CD14-positive monocyte (primary cell): Measurements from ENCODE around the gene CACNA1H. TPM values are rescaled to one million over a fixed set of nuclear protein-coding genes. Genes with fewer than 3 reads are reported as not detected.

Source experiments
- DNase-seq, 3 donors: peaks; one replicate each; pipeline ENCODE4 v3.0.0-alpha.2; 2011 to 2022
- H2AFZ ChIP-seq: 2 replicates; pipeline ENCODE4 v1.6.0; 2012; ENCODE audit warnings: mild to moderate bottlenecking, low read depth, low read length, inconsistent platforms; ENCODE audit not compliant: insufficient read depth, poor library complexity, severe bottlenecking
- H3K27ac ChIP-seq, 2 donors: 1 replicate in 1 of 2; 2 replicates in 1 of 2; pipeline ENCODE4 v1.5.1; 2012 to 2013; ENCODE audit warnings: low read length in 2 of 2, control low read depth in 1 of 2, inconsistent platforms in 1 of 2, low read depth in 1 of 2, mild to moderate bottlenecking in 1 of 2
- H3K27me3 ChIP-seq, 2 donors: one replicate each; pipeline versions ENCODE4 v1.6.0 to v1.6.1; 2011 to 2013; ENCODE audit warnings: low read length in 2 of 2; ENCODE audit not compliant: control insufficient read depth in 2 of 2, insufficient read depth in 2 of 2
- H3K36me3 ChIP-seq, 2 donors: replicated peaks in 1 of 2; 1 replicate in 1 of 2; 2 replicates in 1 of 2; pipeline versions ENCODE4 v1.5.1 to v1.6.1; 2012 to 2013; ENCODE audit warnings: low read length in 2 of 2, control low read depth in 1 of 2, inconsistent platforms in 1 of 2, mild to moderate bottlenecking in 1 of 2; ENCODE audit not compliant: insufficient read depth in 2 of 2, control insufficient read depth in 1 of 2
- H3K4me1 ChIP-seq, 2 donors: 1 replicate in 1 of 2; 2 replicates in 1 of 2; pipeline versions ENCODE4 v1.5.1 to v1.6.1; 2012 to 2013; ENCODE audit warnings: low read length in 2 of 2, control low read depth in 1 of 2, inconsistent platforms in 1 of 2, mild to moderate bottlenecking in 1 of 2, moderate library complexity in 1 of 2; ENCODE audit not compliant: insufficient read depth in 2 of 2, control insufficient read depth in 1 of 2
- H3K4me2 ChIP-seq: replicated peaks from 2 replicates; pipeline ENCODE3; 2012; ENCODE audit warnings: low read length, moderate library complexity, mild to moderate bottlenecking; ENCODE audit not compliant: poor library complexity, severe bottlenecking; ENCODE audit errors: extremely low read depth
- H3K4me3 ChIP-seq, 3 experiments: fragments of 200-600 bp in 1 of 3; sonication (generic) in 1 of 3; replicated peaks in 1 of 3; 1 replicate in 2 of 3; 2 replicates in 1 of 3; pipeline ENCODE4 v1.5.1; 2011 to 2013; ENCODE audit warnings: low read length in 3 of 3, mild to moderate bottlenecking in 3 of 3, control low read depth in 2 of 3, low read depth in 2 of 3, inconsistent platforms in 1 of 3, moderate library complexity in 1 of 3
- H3K79me2 ChIP-seq: 2 replicates; pipeline ENCODE4 v1.6.0; 2012; ENCODE audit warnings: mild to moderate bottlenecking, control low read depth, inconsistent platforms, low read length, moderate library complexity; ENCODE audit not compliant: insufficient read depth
- H3K9ac ChIP-seq: 2 replicates; pipeline ENCODE4 v1.6.0; 2017; ENCODE audit warnings: low read length, mild to moderate bottlenecking; ENCODE audit not compliant: insufficient read depth, poor library complexity, severe bottlenecking
- H3K9me3 ChIP-seq, 2 donors: replicated peaks in 1 of 2; 1 replicate in 1 of 2; 2 replicates in 1 of 2; pipeline versions ENCODE4 v1.5.1 to v1.6.1; 2012 to 2013; ENCODE audit warnings: low read length in 2 of 2, control low read depth in 1 of 2; ENCODE audit not compliant: control insufficient read depth in 1 of 2, insufficient read depth in 1 of 2
- H4K20me1 ChIP-seq: 2 replicates; pipeline ENCODE4 v1.6.0; 2012; ENCODE audit warnings: mild to moderate bottlenecking, low read length, control low read depth, moderate library complexity; ENCODE audit not compliant: insufficient read depth
- H3K27ac Mint-ChIP-seq, 7 donors: one replicate each; pipeline ENCODE4 v1.8.0; 2020; ENCODE audit warnings: mild to moderate bottlenecking in 7 of 7, mixed read lengths in 7 of 7, moderate library complexity in 6 of 7, inconsistent platforms in 2 of 7
- H3K27me3 Mint-ChIP-seq, 3 donors: one replicate each; pipeline ENCODE4 v1.8.0; 2021 to 2022; ENCODE audit warnings: low read depth in 3 of 3, mild to moderate bottlenecking in 3 of 3, mixed read lengths in 3 of 3, moderate library complexity in 3 of 3, inconsistent platforms in 1 of 3
- H3K36me3 Mint-ChIP-seq, 2 donors: one replicate each; pipeline ENCODE4 v1.8.0; 2020; ENCODE audit warnings: mixed read lengths in 2 of 2, inconsistent platforms in 1 of 2, mild to moderate bottlenecking in 1 of 2
- H3K4me1 Mint-ChIP-seq: one replicate; pipeline ENCODE4 v1.8.0; 2020; ENCODE audit warnings: mild to moderate bottlenecking, mixed read lengths
- H3K4me3 Mint-ChIP-seq, 2 donors: one replicate each; pipeline ENCODE4 v1.8.0; 2020; ENCODE audit warnings: mild to moderate bottlenecking in 2 of 2, mixed read lengths in 2 of 2, moderate library complexity in 1 of 2
- H3K9me3 Mint-ChIP-seq, 7 donors: one replicate each; pipeline ENCODE4 v1.8.0; 2020 to 2022; ENCODE audit warnings: mixed read lengths in 7 of 7, mild to moderate bottlenecking in 6 of 7, moderate library complexity in 6 of 7, inconsistent platforms in 2 of 7
- CTCF ChIP-seq: fragments of 200-600 bp; IDR thresholded peaks from one replicate; pipeline ENCODE4 v1.8.0; 2022; ENCODE audit warnings: antibody characterized with exemption, mild to moderate bottlenecking
- WGBS: methylation state at CpG from one replicate; pipeline ENCODE4 v1.1.5; 2013; ENCODE audit warnings: missing lambda C conversion rate; ENCODE audit not compliant: insufficient coverage; 5-methylcytosine and 5-hydroxymethylcytosine counted together
- intact Hi-C, 2 donors: fragments of 100-400 bp; cut with micrococcal nuclease; formaldehyde crosslinking; loops; one replicate each; pipeline versions ENCODE4 v1.15.0 to v1.15.1; 2023
- polyA plus RNA-seq, 3 donors: library from polyadenylated mRNA; depleted of rRNA in 1 of 3; unstranded in 2 of 3; stranded (reverse) in 1 of 3; fragments of 300-500 nt in 2 of 3; fragments of >200 nt in 1 of 3; fragmentation: Illumina TruSeq in 2 of 3; gene quantifications; 1 replicate in 2 of 3; 2 replicates in 1 of 3; pipeline ENCODE4 v1.2.3, GENCODE V29; 2012 to 2021

CACNA1H gene
- polyA plus RNA-seq, 3 donors, result not detected

GRCh38 chr16:1113889-1114526 lies 38.9 kb upstream of the CACNA1H start:
- H4K20me1 ChIP-seq, result no peaks in the 10 kb centered on the region
- Mint-ChIP-seq H3K27me3 (peaks cover 6 to 21% (median 7%) of the 10 kb centered on the region in 3 donors), H3K4me1 (no peaks in the 10 kb centered on the region), H3K36me3 (no peaks in the 10 kb centered on the region), H3K9me3 (peaks cover 0 to 1% (median 0%) of the 10 kb centered on the region in 7 donors), H3K27ac (no peak overlapping the region), H3K4me3 (no peak overlapping the region)
- H3K27me3 ChIP-seq, result no peaks in the 10 kb centered on the region
- intact Hi-C loops, result no loop called here
- WGBS, result 80% methylated on average over 11 of the region's 15 CpGs
- H2AFZ ChIP-seq, result no peak overlapping the region
- H3K4me2 ChIP-seq, result no peak overlapping the region
- no peak overlapping the region for H3K27ac ChIP-seq
- no peak overlapping the region for H3K9ac ChIP-seq
- no peaks in the 10 kb centered on the region for H3K36me3 ChIP-seq
- DNase-seq, result no peak
- no peaks in the 10 kb centered on the region for H3K79me2 ChIP-seq
- TF ChIP-seq CTCF, result no peak
- no peak overlapping the region for H3K4me3 ChIP-seq
- H3K9me3 ChIP-seq, result no peaks in the 10 kb centered on the region
- H3K4me1 ChIP-seq, result no peaks in the 10 kb centered on the region

GRCh38 chr16:1116693-1117077 lies 36.2 kb upstream of the CACNA1H start:
- no peaks in the 10 kb centered on the region for H3K27me3 ChIP-seq
- 84% methylated on average over 7 of the region's 16 CpGs for WGBS
- H3K4me3 Mint-ChIP-seq, result no peak overlapping the region

More at GRCh38 chr16:1116693-1117077, 36.2 kb upstream of the CACNA1H start:
- intact Hi-C loops, result no loop called here
- H3K36me3 Mint-ChIP-seq, result no peaks in the 10 kb centered on the region
- no peaks in the 10 kb centered on the region for H3K79me2 ChIP-seq
- no peak overlapping the region for H3K4me3 ChIP-seq
- H3K4me1 ChIP-seq, result no peaks in the 10 kb centered on the region
- no peaks in the 10 kb centered on the region for H3K9me3 Mint-ChIP-seq
- H3K9ac ChIP-seq, result no peak overlapping the region
- H3K27ac Mint-ChIP-seq, result no peak overlapping the region
- DNase-seq, result no peak
- no peak overlapping the region for H3K4me2 ChIP-seq
- H3K4me1 Mint-ChIP-seq, result no peaks in the 10 kb centered on the region
- no peaks in the 10 kb centered on the region for H3K36me3 ChIP-seq
- H3K27me3 Mint-ChIP-seq, result peaks cover 5 to 15% (median 7%) of the 10 kb centered on the region in 3 donors
- H3K9me3 ChIP-seq, result no peaks in the 10 kb centered on the region
- no peak overlapping the region for H3K27ac ChIP-seq
- TF ChIP-seq CTCF, result no peak
- no peaks in the 10 kb centered on the region for H4K20me1 ChIP-seq
- no peak overlapping the region for H2AFZ ChIP-seq
